GM23338 (cell line): Measurements from ENCODE around the gene OTUD7B. TPM values are rescaled to one million over a fixed set of nuclear protein-coding genes. Genes with fewer than 3 reads are reported as not detected.

Experiments
- ATAC-seq: fragments of 200-7000 bp; cut with Tn5 transposase; 3 replicates; pipeline ENCODE4 v1.9.1; 2020
- DNase-seq: peaks from one replicate; pipeline ENCODE4 v3.0.0-alpha.2; 2015; ENCODE audit warnings: low spot score
- H2AFZ ChIP-seq: fragments of 200-600 bp; sonication (generic); 2 replicates; pipeline ENCODE4 v1.8.0; 2016; ENCODE audit warnings: antibody characterized with exemption, mild to moderate bottlenecking, moderate library complexity
- H3F3A ChIP-seq: fragments of 200-600 bp; sonication (generic); replicated peaks from 2 replicates; pipeline ENCODE4 v1.8.0; 2017; ENCODE audit warnings: antibody characterized with exemption, mixed run types, low read depth
- H3K27ac ChIP-seq: fragments of 200-600 bp; sonication (generic); 2 replicates; pipeline ENCODE4 v1.6.1; 2016; ENCODE audit warnings: low read depth
- H3K27me3 ChIP-seq: fragments of 200-600 bp; sonication (generic); 2 replicates; pipeline ENCODE4 v1.8.0; 2016; ENCODE audit warnings: mild to moderate bottlenecking, mixed run types, moderate library complexity; ENCODE audit not compliant: insufficient read depth
- H3K36me3 ChIP-seq: fragments of 200-600 bp; sonication (generic); 2 replicates; pipeline ENCODE4 v1.8.0; 2016; ENCODE audit warnings: mild to moderate bottlenecking; ENCODE audit not compliant: insufficient read depth
- H3K4me1 ChIP-seq: fragments of 200-600 bp; sonication (generic); 2 replicates; pipeline ENCODE4 v1.8.0; 2016; ENCODE audit warnings: mild to moderate bottlenecking, moderate library complexity; ENCODE audit not compliant: insufficient read depth
- H3K4me2 ChIP-seq: fragments of 200-600 bp; sonication (generic); 2 replicates; pipeline ENCODE4 v1.7.1; 2017; ENCODE audit warnings: mixed run types
- H3K4me3 ChIP-seq: fragments of 200-600 bp; sonication (generic); 2 replicates; pipeline ENCODE4 v1.6.1; 2016; ENCODE audit warnings: mixed run types
- H3K79me2 ChIP-seq: fragments of 200-600 bp; sonication (generic); replicated peaks from 2 replicates; pipeline ENCODE4 v1.8.0; 2017; ENCODE audit warnings: mild to moderate bottlenecking; ENCODE audit not compliant: insufficient read depth
- H3K9me2 ChIP-seq: fragments of 200-600 bp; sonication (generic); 2 replicates; pipeline ENCODE4 v1.8.0; 2017; ENCODE audit not compliant: insufficient read depth
- H4K20me1 ChIP-seq: fragments of 200-600 bp; sonication (generic); replicated peaks from 2 replicates; pipeline ENCODE4 v1.8.0; 2017; ENCODE audit warnings: mild to moderate bottlenecking; ENCODE audit not compliant: insufficient read depth
- H3K27ac Mint-ChIP-seq: 2 replicates; pipeline ENCODE4 v1.8.0; 2020; ENCODE audit warnings: inconsistent platforms, mild to moderate bottlenecking, moderate library complexity, mixed read lengths
- H3K27me3 Mint-ChIP-seq: 3 replicates; pipeline ENCODE4 v1.8.0; 2022; ENCODE audit warnings: low read depth, mild to moderate bottlenecking, moderate library complexity, mixed read lengths, inconsistent platforms; ENCODE audit not compliant: insufficient read depth, poor library complexity
- H3K36me3 Mint-ChIP-seq: 3 replicates; pipeline ENCODE4 v1.8.0; 2021; ENCODE audit warnings: low read depth, mild to moderate bottlenecking, inconsistent platforms, moderate library complexity, mixed read lengths
- H3K4me1 Mint-ChIP-seq: 3 replicates; pipeline ENCODE4 v1.8.0; 2020; ENCODE audit warnings: mild to moderate bottlenecking, inconsistent platforms, mixed read lengths
- H3K4me3 Mint-ChIP-seq: 3 replicates; pipeline ENCODE4 v1.8.0; 2021; ENCODE audit warnings: moderate library complexity, mild to moderate bottlenecking, inconsistent platforms, mixed read lengths
- H3K9me3 Mint-ChIP-seq: 3 replicates; pipeline ENCODE4 v1.8.0; 2020; ENCODE audit warnings: moderate library complexity, mild to moderate bottlenecking, inconsistent platforms, mixed read lengths
- CREB1 ChIP-seq: fragments of 250-450 bp; sonication (Bioruptor Pico); IDR thresholded peaks from 2 replicates; pipeline ENCODE4 v1.5.0; 2020; ENCODE audit warnings: low read depth, mild to moderate bottlenecking, moderate library complexity
- CTCF ChIP-seq, 2 experiments: fragments of 200-600 bp in 1 of 2; sonication (generic) in 1 of 2; conservative IDR thresholded peaks; 2 replicates each; pipeline versions ENCODE4 v1.5.1 to v1.6.1; 2016 to 2017; ENCODE audit warnings: antibody characterized with exemption in 2 of 2, low read depth in 2 of 2, mild to moderate bottlenecking in 2 of 2, moderate library complexity in 1 of 2
- ETS1 ChIP-seq: IDR thresholded peaks from 2 replicates; pipeline ENCODE4 v1.6.1; 2016; ENCODE audit warnings: antibody characterized with exemption
- EZH2 ChIP-seq: fragments of 200-600 bp; sonication (generic); IDR thresholded peaks from one replicate; pipeline ENCODE4 v1.8.0; 2017; ENCODE audit warnings: antibody characterized with exemption, mild to moderate bottlenecking, low read depth; ENCODE audit not compliant: unreplicated experiment
- EZH2phosphoT487 ChIP-seq: fragments of 200-600 bp; sonication (generic); IDR thresholded peaks from one replicate; pipeline ENCODE4 v1.8.1; 2018; ENCODE audit warnings: antibody characterized with exemption; ENCODE audit not compliant: unreplicated experiment
- JUNB ChIP-seq: IDR thresholded peaks from one replicate; pipeline ENCODE4 v1.6.1; 2016; ENCODE audit warnings: antibody characterized with exemption; ENCODE audit not compliant: unreplicated experiment
- NANOG ChIP-seq: IDR thresholded peaks from 2 replicates; pipeline ENCODE4 v1.6.1; 2016; ENCODE audit warnings: antibody characterized with exemption, borderline replicate concordance
- POLR2AphosphoS5 ChIP-seq: IDR thresholded peaks from 2 replicates; pipeline ENCODE4 v1.6.1; 2016; ENCODE audit warnings: antibody characterized with exemption, low read depth
- REST ChIP-seq: IDR thresholded peaks from one replicate; pipeline ENCODE4 v1.6.1; 2018; ENCODE audit warnings: antibody characterized with exemption; ENCODE audit not compliant: unreplicated experiment
- STAT1 ChIP-seq: IDR thresholded peaks from one replicate; pipeline ENCODE4 v1.6.1; 2016; ENCODE audit warnings: antibody characterized with exemption; ENCODE audit not compliant: unreplicated experiment
- ZNF114 ChIP-seq: fragments of 250-450 bp; sonication (Bioruptor Pico); IDR thresholded peaks from 2 replicates; pipeline ENCODE4 v1.5.0; 2020; ENCODE audit warnings: mild to moderate bottlenecking, moderate library complexity
- ZNF331 ChIP-seq: fragments of 250-450 bp; sonication (Bioruptor Pico); IDR thresholded peaks from 2 replicates; pipeline ENCODE4 v1.5.0; 2020; ENCODE audit warnings: low read depth, mild to moderate bottlenecking, moderate library complexity
- ZNF462 ChIP-seq: fragments of 250-450 bp; sonication (Bioruptor Pico); IDR thresholded peaks from 2 replicates; pipeline ENCODE4 v1.5.0; 2020; ENCODE audit warnings: mild to moderate bottlenecking, moderate library complexity
- polyA plus RNA-seq: library from polyadenylated mRNA; unstranded; fragments of >200 nt; fragmentation: Nextera tagmentation; extraction: Ambion mirVana; gene quantifications from 2 replicates; pipeline ENCODE4 v1.2.1, GENCODE V29; 2016
- total RNA-seq: library from RNA; depleted of rRNA; stranded (reverse); fragments of >200 nt; shearing (Covaris generic); gene quantifications from 2 replicates; pipeline ENCODE4 v1.2.3, GENCODE V29; 2014

OTUD7B gene
- total and polyA plus RNA-seq, 2 experiments from 2014 or later = 3.7 to 9.9 TPM

GRCh38 chr1:150024156-150024555 is 13.6 kb upstream of the OTUD7B start (continued):
- TF ChIP-seq POLR2AphosphoS5 (no peak), EZH2phosphoT487 (no peak)

GRCh38 chr1:150022357-150022756 is 11.8 kb upstream of the OTUD7B start:
- TF ChIP-seq ETS1 = no peak
- TF ChIP-seq EZH2phosphoT487 = no peak
- TF ChIP-seq ZNF331 (CRISPR knock-in tag) = no peak
- TF ChIP-seq STAT1 = no peak
- TF ChIP-seq POLR2AphosphoS5 = no peak
- TF ChIP-seq ZNF114 = no peak
- TF ChIP-seq NANOG = no peak
- no peak for TF ChIP-seq REST
- TF ChIP-seq CREB1 = no peak
- no peak for TF ChIP-seq EZH2
- no peak for TF ChIP-seq ZNF462
- no peak for TF ChIP-seq CTCF (conservative IDR thresholded peaks at IDR 0.05; ENCODE audit: low read depth in 2 of 2)
- TF ChIP-seq JUNB = no peak
- no peaks in the 10 kb centered on the region for H3K36me3 Mint-ChIP-seq
- Histone ChIP-seq H3K4me3 (no peak overlapping the region), H4K20me1 (no peaks in the 10 kb centered on the region), H3F3A (no peaks in the 10 kb centered on the region), H2AFZ (no peak overlapping the region), H3K36me3 (no peaks in the 10 kb centered on the region), H3K79me2 (no peaks in the 10 kb centered on the region), H3K4me2 (no peak overlapping the region), H3K27ac (no peak overlapping the region), H3K9me2 (no peaks in the 10 kb centered on the region), H3K4me1 (0 out of 2 replicates have a peak, but pooled peaks cover 5% of the 10 kb centered on the region), H3K27me3 (no peaks in the 10 kb centered on the region)
- no peaks in the 10 kb centered on the region for H3K27me3 Mint-ChIP-seq
- H3K9me3 Mint-ChIP-seq = no peaks in the 10 kb centered on the region
- no peak overlapping the region for H3K4me3 Mint-ChIP-seq
- ATAC-seq (peak; percentile 85), DNase-seq (peak; percentile 60)
- H3K4me1 Mint-ChIP-seq = peaks cover 13% of the 10 kb centered on the region; the same call in 2 of the 3 replicates
- peak overlapping the region; percentile 81; the same call in 1 of the 2 replicates for H3K27ac Mint-ChIP-seq
